Natural killer cell (primary cell): Measurements from ENCODE around the gene SLCO3A1. TPM values are rescaled to one million over a fixed set of nuclear protein-coding genes. Genes with fewer than 3 reads are reported as not detected.

Source experiments
- ATAC-seq, 3 donors: fragments of 150-1000 bp in 2 of 3; fragments of 200-7000 bp in 1 of 3; cut with Tn5 transposase; 1 replicate in 1 of 3; 2 replicates in 2 of 3; pipeline ENCODE4 v1.10.0; 2021; ENCODE audit warnings: mild to moderate bottlenecking in 2 of 3, moderate library complexity in 2 of 3
- DNase-seq, 2 donors: peaks; one replicate each; pipeline versions ENCODE4 v3.0.0 to v3.0.0-alpha.2; 2013 to 2021; ENCODE audit warnings: mixed read lengths in 1 of 2
- H3K27ac ChIP-seq: one replicate; pipeline ENCODE4 v1.5.1; 2013; ENCODE audit warnings: mild to moderate bottlenecking, low read length
- H3K27me3 ChIP-seq: one replicate; pipeline ENCODE4 v1.6.1; 2013; ENCODE audit warnings: low read length; ENCODE audit not compliant: control insufficient read depth, insufficient read depth
- H3K36me3 ChIP-seq: one replicate; pipeline ENCODE4 v1.6.1; 2013; ENCODE audit warnings: low read length; ENCODE audit not compliant: control insufficient read depth, insufficient read depth
- H3K4me1 ChIP-seq: one replicate; pipeline ENCODE4 v1.6.1; 2013; ENCODE audit warnings: low read length; ENCODE audit not compliant: control insufficient read depth, insufficient read depth
- H3K4me3 ChIP-seq: one replicate; pipeline ENCODE4 v1.5.1; 2013; ENCODE audit warnings: low read length
- H3K9me3 ChIP-seq: one replicate; pipeline ENCODE4 v1.6.1; 2013; ENCODE audit warnings: low read length; ENCODE audit not compliant: control insufficient read depth, insufficient read depth
- H3K27ac Mint-ChIP-seq, 2 donors: one replicate each; pipeline ENCODE4 v1.8.0; 2022; ENCODE audit warnings: mild to moderate bottlenecking in 2 of 2, mixed read lengths in 2 of 2, moderate library complexity in 1 of 2
- H3K27me3 Mint-ChIP-seq, 2 donors: one replicate each; pipeline ENCODE4 v1.8.0; 2022; ENCODE audit warnings: low read depth in 2 of 2, mixed read lengths in 2 of 2
- H3K36me3 Mint-ChIP-seq: one replicate; pipeline ENCODE4 v1.8.0; 2022; ENCODE audit warnings: mixed read lengths
- H3K4me1 Mint-ChIP-seq, 2 donors: one replicate each; pipeline ENCODE4 v1.8.0; 2022; ENCODE audit warnings: mixed read lengths in 2 of 2
- H3K4me3 Mint-ChIP-seq: one replicate; pipeline ENCODE4 v1.8.0; 2022; ENCODE audit warnings: mild to moderate bottlenecking, moderate library complexity, mixed read lengths
- H3K9me3 Mint-ChIP-seq, 2 donors: one replicate each; pipeline ENCODE4 v1.8.0; 2022; ENCODE audit warnings: mixed read lengths in 2 of 2
- CTCF ChIP-seq: fragments of 200-600 bp; IDR thresholded peaks from one replicate; pipeline ENCODE4 v1.8.0; 2022; ENCODE audit warnings: antibody characterized with exemption
- WGBS: methylation state at CpG from one replicate; pipeline ENCODE4 v1.1.7; 2013; ENCODE audit warnings: missing lambda C conversion rate; ENCODE audit not compliant: insufficient coverage; 5-methylcytosine and 5-hydroxymethylcytosine counted together
- intact Hi-C: fragments of 100-400 bp; cut with micrococcal nuclease; formaldehyde crosslinking; loops from one replicate; pipeline ENCODE4 v1.14.2; 2022
- total RNA-seq, 4 donors: library from RNA; stranded (reverse); fragments of 120-200 nt in 1 of 4; gene quantifications; one replicate each; pipeline versions ENCODE4 v1.2.3 to v1.2.4, GENCODE V29; 2013 to 2022

SLCO3A1 gene
- total RNA-seq, 3 donors from 2014 or later (not counting 1 experiment from before 2014, with no cell fraction given), result 48.5 to 73.5 (median 68.8) TPM

- WGBS, result 87% methylated on average over 3 of the region's 3 CpGs
- Histone ChIP-seq H3K4me3 (no peak overlapping the region), H3K4me1 (peaks cover 28% of the 10 kb centered on the region), H3K27me3 (no peaks in the 10 kb centered on the region), H3K36me3 (no peaks in the 10 kb centered on the region), H3K27ac (no peak overlapping the region), H3K9me3 (no peaks in the 10 kb centered on the region)
- intact Hi-C loops, result no loop called here
- H3K36me3 Mint-ChIP-seq, result no peaks in the 10 kb centered on the region
- peaks cover 67 to 75% of the 10 kb centered on the region in 2 donors for H3K4me1 Mint-ChIP-seq
- H3K27me3 Mint-ChIP-seq, result no peaks in the 10 kb centered on the region
- H3K9me3 Mint-ChIP-seq, result no peaks in the 10 kb centered on the region
- no peak for ATAC-seq
- TF ChIP-seq CTCF, result no peak
- H3K4me3 Mint-ChIP-seq, result no peak overlapping the region
- peak overlapping the region in 1 of 2 donors; percentile 42 for H3K27ac Mint-ChIP-seq
- no peak for DNase-seq
Measured at GRCh38 chr15:91938136-91938535, 84.6 kb downstream of the SLCO3A1 start.

DNA sequence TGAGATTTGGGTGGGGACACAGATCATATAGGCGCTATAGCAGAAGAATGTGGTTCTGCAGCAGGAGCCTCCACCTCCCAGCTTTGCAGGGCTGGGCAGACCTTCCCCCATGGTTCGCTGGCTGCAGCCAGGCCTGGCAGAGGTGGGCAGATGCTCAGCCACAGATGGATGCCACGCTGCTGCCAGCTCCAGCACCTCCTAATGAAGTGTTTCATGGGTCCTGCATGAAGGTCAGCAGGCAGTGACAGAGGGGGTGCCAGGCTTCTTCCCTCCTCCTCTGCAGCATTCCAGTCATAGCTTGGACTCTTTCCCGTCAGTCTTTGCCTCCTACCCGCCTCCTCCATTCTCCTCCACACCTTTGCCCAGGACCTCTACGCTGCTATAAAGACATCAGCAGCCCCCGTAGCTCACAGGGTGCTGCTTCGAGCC, 85.9 kb downstream of the SLCO3A1 start:
- intact Hi-C loops, result no loop called here
- H3K36me3 ChIP-seq, result no peaks in the 10 kb centered on the region
- 97% methylated on average over 8 of the region's 8 CpGs for WGBS
- no peaks in the 10 kb centered on the region for H3K27me3 Mint-ChIP-seq
- ATAC-seq (no peak), DNase-seq (no peak)
- H3K9me3 Mint-ChIP-seq, result no peaks in the 10 kb centered on the region
- H3K4me3 ChIP-seq, result no peak overlapping the region
- no peak overlapping the region for H3K27ac ChIP-seq
- no peaks in the 10 kb centered on the region for H3K9me3 ChIP-seq
- H3K4me1 Mint-ChIP-seq, result peaks cover 74 to 82% of the 10 kb centered on the region in 2 donors
- no peak overlapping the region for H3K4me3 Mint-ChIP-seq
- no peaks in the 10 kb centered on the region for H3K36me3 Mint-ChIP-seq
- H3K27ac Mint-ChIP-seq, result peak overlapping the region in 1 of 2 donors; percentile 42
- peaks cover 36% of the 10 kb centered on the region for H3K4me1 ChIP-seq
- H3K27me3 ChIP-seq, result no peaks in the 10 kb centered on the region
- TF ChIP-seq CTCF, result no peak

DNA sequence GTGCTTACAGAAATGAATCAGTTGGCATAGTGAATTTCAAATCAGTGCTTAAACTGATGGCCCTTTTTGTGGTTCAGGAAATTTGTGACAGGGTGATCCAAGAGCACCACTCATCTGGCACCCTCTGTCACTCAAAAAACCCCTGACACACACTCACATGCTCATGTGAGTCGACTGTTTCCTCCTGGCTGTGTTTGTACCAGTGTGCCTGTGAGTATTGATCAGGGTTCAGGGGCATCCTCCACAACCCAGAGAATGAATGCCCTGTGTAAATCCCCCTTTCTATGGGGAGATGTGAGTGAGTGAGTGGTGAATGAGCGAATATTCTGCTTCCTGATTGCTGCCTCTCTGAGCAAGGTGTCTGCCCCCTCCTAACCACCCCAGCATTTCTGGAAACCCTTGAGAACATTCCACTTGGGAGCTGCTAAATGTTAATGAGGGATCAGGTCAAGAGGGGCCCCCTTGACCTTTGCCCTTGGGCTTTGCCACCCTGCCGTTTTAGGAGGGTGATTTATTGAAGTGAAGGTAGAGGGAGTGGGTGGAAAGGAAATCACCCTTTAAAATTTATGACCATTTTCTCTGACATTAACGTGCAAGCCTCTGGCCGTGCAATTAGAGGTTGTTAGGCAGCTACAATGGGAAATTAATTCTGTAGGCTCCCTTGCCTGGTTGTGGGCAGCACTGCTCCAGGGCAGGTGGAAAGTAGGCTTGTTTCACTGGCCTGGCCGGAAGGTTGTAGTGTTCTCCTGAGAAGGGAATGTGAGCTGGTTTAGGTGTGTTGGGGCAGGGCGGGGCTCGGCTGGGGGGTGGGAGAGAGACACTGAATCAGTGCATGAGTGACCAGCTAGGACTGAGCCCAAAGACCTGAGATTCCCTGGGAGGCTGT, 87.2 kb downstream of the SLCO3A1 start:
- intact Hi-C loops, result loop anchor here (5.0 kb wide), 2 partner anchors 52 to 83 kb away; no protein-coding TSS in a partner anchor
- Histone ChIP-seq H3K27ac (no peak overlapping the region), H3K9me3 (no peaks in the 10 kb centered on the region), H3K4me1 (peaks cover 31% of the 10 kb centered on the region), H3K27me3 (no peaks in the 10 kb centered on the region), H3K4me3 (no peak overlapping the region), H3K36me3 (no peaks in the 10 kb centered on the region)
- no peak for ATAC-seq
- Mint-ChIP-seq H3K36me3 (no peaks in the 10 kb centered on the region), H3K27ac (peak overlapping the region in 1 of 2 donors; percentile 6), H3K4me3 (no peak overlapping the region), H3K9me3 (no peaks in the 10 kb centered on the region), H3K27me3 (no peaks in the 10 kb centered on the region), H3K4me1 (peaks cover 79 to 80% of the 10 kb centered on the region in 2 donors)
- WGBS, result 92% methylated on average over 6 of the region's 8 CpGs
- no peak for TF ChIP-seq CTCF
- DNase-seq, result peak in 1 of 2 donors; percentile 19
